ENCODE data around the gene CENPH. TPM values are rescaled to one million over a fixed set of nuclear protein-coding genes. Genes with fewer than 3 reads are reported as not detected.
"Not testable (repeated sequence)": the region's sequence is repeated elsewhere in the genome, so short reads cannot be mapped to it uniquely, and the experiment has no call there.

Gene CENPH, protein sequence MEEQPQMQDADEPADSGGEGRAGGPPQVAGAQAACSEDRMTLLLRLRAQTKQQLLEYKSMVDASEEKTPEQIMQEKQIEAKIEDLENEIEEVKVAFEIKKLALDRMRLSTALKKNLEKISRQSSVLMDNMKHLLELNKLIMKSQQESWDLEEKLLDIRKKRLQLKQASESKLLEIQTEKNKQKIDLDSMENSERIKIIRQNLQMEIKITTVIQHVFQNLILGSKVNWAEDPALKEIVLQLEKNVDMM
- 11.5 and 13.3 TPM in 2 replicates for total RNA-seq

DNA sequence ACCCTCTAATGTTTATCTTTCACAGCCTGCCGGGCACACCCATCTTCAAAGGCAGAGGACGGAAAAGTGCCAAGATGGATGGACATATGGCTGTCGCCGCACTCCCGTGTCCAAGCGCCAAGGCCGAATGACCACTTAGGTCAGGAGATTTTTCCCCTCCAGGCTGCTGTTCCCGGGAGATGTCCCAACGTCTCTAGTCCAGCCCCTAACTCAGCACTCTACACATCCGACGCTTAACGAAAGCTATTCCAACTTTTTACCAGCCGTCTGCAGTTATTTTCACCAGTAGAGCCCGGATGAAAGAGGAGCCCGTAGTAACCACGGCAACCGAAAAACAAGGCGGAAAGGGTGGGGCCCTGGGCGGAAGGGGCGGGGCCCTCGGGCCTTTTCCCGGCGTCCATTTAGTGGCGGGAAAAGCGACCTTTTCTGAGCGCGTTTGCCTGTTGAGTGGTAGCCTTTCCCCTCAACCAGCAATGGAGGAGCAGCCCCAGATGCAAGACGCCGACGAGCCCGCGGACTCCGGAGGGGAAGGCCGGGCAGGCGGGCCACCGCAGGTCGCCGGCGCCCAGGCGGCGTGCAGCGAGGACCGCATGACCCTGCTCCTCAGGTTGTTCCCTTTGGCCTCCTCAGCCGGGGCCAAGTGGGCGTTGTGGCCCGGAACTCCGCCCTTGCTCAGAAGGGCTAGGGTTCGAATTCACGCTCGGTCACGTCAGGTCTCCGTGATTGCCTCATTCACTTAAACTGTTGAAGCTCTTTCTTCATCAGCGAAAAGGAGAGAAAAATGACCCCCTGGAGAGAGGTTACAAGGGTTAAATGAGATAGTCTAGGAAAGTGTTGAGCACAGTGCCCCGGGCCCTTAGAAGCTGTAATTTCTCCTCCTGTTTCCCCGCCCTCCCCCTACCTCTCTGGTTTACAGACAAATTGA is at the start of gene CENPH:
CENPH (plus strand) TSS at position 422 of the 925 bp plus-strand sequence; CDS start at position 474, 52 bp downstream.
- peak within 1 kb of the TSS; percentile 66 for H3K4me3 ChIP-seq (ENCODE audit: low read depth, low read length)
- no peaks in the 10 kb centered on the region for H3K36me3 ChIP-seq (ENCODE audit: control insufficient read depth, insufficient read depth, low read length)
- TF ChIP-seq, protein P1, sequence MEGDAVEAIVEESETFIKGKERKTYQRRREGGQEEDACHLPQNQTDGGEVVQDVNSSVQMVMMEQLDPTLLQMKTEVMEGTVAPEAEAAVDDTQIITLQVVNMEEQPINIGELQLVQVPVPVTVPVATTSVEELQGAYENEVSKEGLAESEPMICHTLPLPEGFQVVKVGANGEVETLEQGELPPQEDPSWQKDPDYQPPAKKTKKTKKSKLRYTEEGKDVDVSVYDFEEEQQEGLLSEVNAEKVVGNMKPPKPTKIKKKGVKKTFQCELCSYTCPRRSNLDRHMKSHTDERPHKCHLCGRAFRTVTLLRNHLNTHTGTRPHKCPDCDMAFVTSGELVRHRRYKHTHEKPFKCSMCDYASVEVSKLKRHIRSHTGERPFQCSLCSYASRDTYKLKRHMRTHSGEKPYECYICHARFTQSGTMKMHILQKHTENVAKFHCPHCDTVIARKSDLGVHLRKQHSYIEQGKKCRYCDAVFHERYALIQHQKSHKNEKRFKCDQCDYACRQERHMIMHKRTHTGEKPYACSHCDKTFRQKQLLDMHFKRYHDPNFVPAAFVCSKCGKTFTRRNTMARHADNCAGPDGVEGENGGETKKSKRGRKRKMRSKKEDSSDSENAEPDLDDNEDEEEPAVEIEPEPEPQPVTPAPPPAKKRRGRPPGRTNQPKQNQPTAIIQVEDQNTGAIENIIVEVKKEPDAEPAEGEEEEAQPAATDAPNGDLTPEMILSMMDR (IDR thresholded peaks at IDR 0.05; ENCODE audit: insufficient read depth, low read length, poor library complexity, severe bottlenecking): no peak
- no peaks in the 10 kb centered on the region for H3K27me3 ChIP-seq (ENCODE audit: control insufficient read depth, insufficient read depth, low read length)
- peak; percentile 61 for DNase-seq (ENCODE audit: low read depth)

DNA sequence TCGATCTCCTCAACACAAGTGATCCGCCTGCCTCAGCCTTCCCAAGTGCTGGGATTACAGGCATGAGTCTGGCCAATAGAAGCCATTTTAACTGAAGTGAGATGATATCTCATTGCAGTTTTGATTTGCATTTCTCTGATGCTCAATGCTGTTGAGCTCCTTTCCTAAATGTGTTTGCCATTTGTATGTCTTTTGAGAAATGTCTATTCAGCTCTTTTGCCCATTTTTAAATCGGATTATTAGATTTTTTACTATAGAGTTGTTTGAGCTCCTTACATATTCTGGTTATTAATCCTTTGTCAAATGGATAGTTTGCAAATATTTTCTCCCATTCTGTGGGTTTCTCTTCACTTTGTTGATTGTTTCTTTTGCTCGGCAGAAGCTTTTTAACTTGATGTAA is 49.1 kb upstream of the CENPH start:
- H3K4me3 ChIP-seq (ENCODE audit: low read depth, low read length); H3K27me3 ChIP-seq (ENCODE audit: control insufficient read depth, insufficient read depth, low read length); DNase-seq (ENCODE audit: low read depth); H3K36me3 ChIP-seq (ENCODE audit: control insufficient read depth, insufficient read depth, low read length): not testable (repeated sequence)

DNA sequence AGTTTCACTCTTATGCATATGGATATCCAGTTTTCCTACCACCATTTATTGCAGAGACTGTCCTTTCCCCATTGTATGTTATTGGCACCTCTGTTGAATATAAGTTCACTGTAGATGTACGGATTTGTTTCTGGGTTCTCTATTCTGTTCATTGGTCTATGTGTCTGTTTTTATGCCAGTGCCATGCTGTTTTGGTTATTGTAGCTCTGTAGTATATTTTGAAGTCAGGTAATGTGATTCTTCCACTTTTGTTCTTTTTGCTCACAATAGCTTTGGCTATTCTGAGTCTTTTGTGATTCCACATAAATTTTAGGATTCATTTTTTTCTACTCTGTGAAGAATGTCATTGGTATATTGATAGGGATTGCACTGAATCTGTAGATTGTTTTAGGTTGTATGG is 48.6 kb upstream of the CENPH start:
- DNase-seq (ENCODE audit: low read depth): no peak

DNA sequence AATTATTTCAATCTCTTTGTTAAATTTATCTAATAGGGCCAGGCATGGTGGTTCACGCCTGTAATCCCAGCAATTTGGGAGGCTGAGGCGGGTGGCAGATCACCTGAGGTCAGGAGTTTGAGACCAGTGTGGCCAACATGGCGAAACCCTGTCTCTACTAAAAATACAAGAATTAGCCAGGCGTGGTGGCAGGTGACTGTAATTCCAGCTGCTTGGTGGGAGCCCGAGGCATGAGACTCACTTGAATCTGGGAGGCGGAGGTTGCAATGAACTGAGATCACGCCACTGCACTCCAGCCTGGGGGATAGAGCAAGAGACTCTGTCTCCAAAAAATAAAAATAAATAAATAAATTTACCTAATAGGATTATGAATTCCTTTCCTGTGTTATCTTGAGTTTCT is 40.8 kb upstream of the CENPH start:
- not testable (repeated sequence) for DNase-seq (ENCODE audit: low read depth); H3K27me3 ChIP-seq (ENCODE audit: control insufficient read depth, insufficient read depth, low read length); H3K36me3 ChIP-seq (ENCODE audit: control insufficient read depth, insufficient read depth, low read length); H3K4me3 ChIP-seq (ENCODE audit: low read depth, low read length)

More for the DNA sequence above, 48.6 kb upstream of the CENPH start:
- Histone ChIP-seq H3K4me3 (ENCODE audit: low read depth, low read length) (no peak overlapping the region), H3K36me3 (ENCODE audit: control insufficient read depth, insufficient read depth, low read length) (no peaks in the 10 kb centered on the region), H3K27me3 (ENCODE audit: control insufficient read depth, insufficient read depth, low read length) (no peaks in the 10 kb centered on the region)
- TF ChIP-seq, protein P1 (IDR thresholded peaks at IDR 0.05; ENCODE audit: insufficient read depth, low read length, poor library complexity, severe bottlenecking): no peak

DNA sequence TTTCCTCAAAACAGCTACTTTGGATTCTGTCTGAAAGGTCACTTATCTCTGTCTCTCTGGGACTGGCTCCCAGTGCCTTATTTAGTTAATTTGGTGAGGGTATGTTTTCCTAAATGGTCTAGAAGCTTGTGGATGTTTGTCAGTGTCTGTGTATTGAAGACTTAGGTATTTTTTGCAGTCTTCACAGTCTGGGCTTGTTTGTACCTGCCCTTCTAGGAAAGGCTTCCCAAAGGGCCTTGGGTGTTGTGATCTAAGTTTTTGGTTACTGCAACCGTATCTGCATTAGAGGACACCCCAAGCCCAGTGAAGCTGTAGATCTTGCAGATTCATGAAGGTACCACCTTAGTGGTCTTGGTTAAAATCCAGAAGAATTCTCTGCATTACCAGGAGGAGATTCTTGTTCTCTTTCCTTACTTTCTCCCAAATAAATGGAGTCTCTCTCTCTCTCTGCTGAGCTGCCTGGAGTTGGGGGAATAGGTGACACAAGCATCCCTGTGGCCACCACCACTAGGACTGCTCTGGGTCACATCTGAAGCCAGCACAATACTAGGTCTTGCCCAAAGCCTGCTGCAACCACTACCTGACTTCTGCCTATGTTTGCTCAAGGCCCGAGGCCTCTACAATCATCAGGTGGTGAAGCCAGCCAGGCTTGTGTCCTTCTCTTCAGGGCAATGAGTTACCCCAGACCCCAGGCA is 40.3 kb upstream of the CENPH start:
- no peak for DNase-seq (ENCODE audit: low read depth)
- Histone ChIP-seq H3K27me3 (ENCODE audit: control insufficient read depth, insufficient read depth, low read length) (no peaks in the 10 kb centered on the region), H3K36me3 (ENCODE audit: control insufficient read depth, insufficient read depth, low read length) (no peaks in the 10 kb centered on the region), H3K4me3 (ENCODE audit: low read depth, low read length) (no peak overlapping the region)
- TF ChIP-seq, protein P1 (IDR thresholded peaks at IDR 0.05; ENCODE audit: insufficient read depth, low read length, poor library complexity, severe bottlenecking): no peak

DNA sequence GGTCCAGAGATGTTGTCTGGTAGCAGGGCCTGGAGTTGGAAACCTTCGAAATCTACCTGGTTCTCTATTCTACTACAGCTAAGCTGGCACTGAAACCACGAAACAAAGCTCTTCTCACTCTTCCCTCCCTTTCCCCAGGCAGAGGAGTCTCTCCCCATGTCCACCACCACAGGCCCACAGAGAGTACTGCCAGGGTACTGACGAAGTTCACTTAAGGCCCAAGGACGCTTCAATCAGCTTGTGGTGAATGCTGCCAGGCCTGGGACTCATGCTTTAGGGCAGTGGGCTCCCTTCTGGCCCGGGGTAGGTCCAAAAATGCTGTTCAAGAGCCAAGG is 39.7 kb upstream of the CENPH start:
- DNase-seq (ENCODE audit: low read depth): no peak
- no peaks in the 10 kb centered on the region for H3K27me3 ChIP-seq (ENCODE audit: control insufficient read depth, insufficient read depth, low read length)
- H3K4me3 ChIP-seq (ENCODE audit: low read depth, low read length): no peak overlapping the region
- TF ChIP-seq, protein P1 (IDR thresholded peaks at IDR 0.05; ENCODE audit: insufficient read depth, low read length, poor library complexity, severe bottlenecking): no peak
- no peaks in the 10 kb centered on the region for H3K36me3 ChIP-seq (ENCODE audit: control insufficient read depth, insufficient read depth, low read length)

All from kidney epithelial cell (primary cell).